HepG2 (cell line): ENCODE data around the gene UPK1A. TPM values are rescaled to one million over a fixed set of nuclear protein-coding genes. Genes with fewer than 3 reads are reported as not detected.

Experiments
- ARHGAP35 ChIP-seq: sonication (generic); formaldehyde crosslinking; IDR thresholded peaks from 2 replicates; pipeline ENCODE4 v1.9.0; 2022; ENCODE audit warnings: mild to moderate bottlenecking, inconsistent platforms, moderate library complexity, missing genetic modification reagents, borderline replicate concordance
- CHCHD3 ChIP-seq: sonication (generic); formaldehyde crosslinking; IDR thresholded peaks from 2 replicates; pipeline ENCODE4 v1.8.0; 2022; ENCODE audit warnings: mild to moderate bottlenecking, missing genetic modification reagents, moderate library complexity
- EEA1 ChIP-seq: sonication (generic); formaldehyde crosslinking; IDR thresholded peaks from 2 replicates; pipeline ENCODE4 v1.5.1; 2020; ENCODE audit warnings: mild to moderate bottlenecking, missing genetic modification reagents, borderline replicate concordance
- HDAC6 ChIP-seq: fragments of 200-600 bp; sonication (generic); IDR thresholded peaks from 2 replicates; pipeline ENCODE4 v1.7.0; 2017; ENCODE audit warnings: mild to moderate bottlenecking, antibody characterized with exemption, low read length, low read depth
- IKZF4 ChIP-seq: sonication (generic); formaldehyde crosslinking; IDR thresholded peaks from 2 replicates; pipeline ENCODE4 v1.5.1; 2020; ENCODE audit warnings: borderline replicate concordance, mild to moderate bottlenecking, low read depth, missing genetic modification reagents; ENCODE audit errors: not compliant biosample characterization
- KDM5B ChIP-seq: sonication (generic); formaldehyde crosslinking; IDR thresholded peaks from 2 replicates; pipeline ENCODE4 v1.4.0; 2020; ENCODE audit warnings: missing genetic modification reagents, mild to moderate bottlenecking, borderline replicate concordance
- KLF16 ChIP-seq, 2 experiments: sonication (generic) in 1 of 2; formaldehyde crosslinking in 1 of 2; IDR thresholded peaks; 2 replicates each; pipeline versions ENCODE4 v1.6.1 to v1.8.0; 2016 to 2023; ENCODE audit warnings: missing genetic modification reagents in 2 of 2, missing compliant biosample characterization in 1 of 2
- MTF1 ChIP-seq: sonication (generic); formaldehyde crosslinking; IDR thresholded peaks from 2 replicates; pipeline ENCODE4 v1.5.0; 2020; ENCODE audit warnings: missing genetic modification reagents
- TAF1 ChIP-seq: sonication (generic); formaldehyde crosslinking; IDR thresholded peaks from 2 replicates; pipeline ENCODE4 v1.4.0; 2020; ENCODE audit warnings: missing genetic modification reagents
- YEATS4 ChIP-seq: sonication (generic); formaldehyde crosslinking; IDR thresholded peaks from 2 replicates; pipeline ENCODE4 v1.4.0; 2020; ENCODE audit warnings: missing genetic modification reagents, borderline replicate concordance
- ZMYM3 ChIP-seq: sonication (generic); formaldehyde crosslinking; IDR thresholded peaks from 2 replicates; pipeline ENCODE4 v1.5.1; 2020; ENCODE audit warnings: mild to moderate bottlenecking, missing genetic modification reagents
- ZNF34 ChIP-seq: sonication (generic); formaldehyde crosslinking; IDR thresholded peaks from 2 replicates; pipeline ENCODE4 v1.4.0; 2020; ENCODE audit warnings: mild to moderate bottlenecking, missing genetic modification reagents, borderline replicate concordance
- ZNF678 ChIP-seq: sonication (generic); formaldehyde crosslinking; IDR thresholded peaks from 2 replicates; pipeline ENCODE4 v1.4.0; 2020; ENCODE audit warnings: mild to moderate bottlenecking, missing genetic modification reagents
- ZNF7 ChIP-seq: IDR thresholded peaks from 2 replicates; pipeline ENCODE4 v1.6.1; 2016; ENCODE audit warnings: missing biosample characterization, missing genetic modification reagents
- ZNF790 ChIP-seq: sonication (generic); formaldehyde crosslinking; IDR thresholded peaks from 2 replicates; pipeline ENCODE4 v1.8.0; 2022; ENCODE audit warnings: missing genetic modification reagents, mild to moderate bottlenecking, borderline replicate concordance
- ZNF839 ChIP-seq: sonication (generic); formaldehyde crosslinking; IDR thresholded peaks from 2 replicates; pipeline ENCODE4 v1.4.0; 2020; ENCODE audit warnings: missing genetic modification reagents, mild to moderate bottlenecking, borderline replicate concordance
- ZSCAN21 ChIP-seq: sonication (generic); formaldehyde crosslinking; IDR thresholded peaks from 2 replicates; pipeline ENCODE4 v1.8.0; 2022; ENCODE audit warnings: mild to moderate bottlenecking, missing genetic modification reagents, moderate library complexity, borderline replicate concordance
- polyA plus RNA-seq, 8 experiments: library from polyadenylated mRNA; depleted of rRNA in 3 of 8; stranded (reverse) in 7 of 8; unstranded in 1 of 8; fragments of >200 nt; fragmentation: Illumina TruSeq in 4 of 8; extraction: Trizol in 4 of 8; gene quantifications; 2 replicates each; pipeline versions ENCODE4 v1.2.1 to v1.2.3, GENCODE V29; 2011 to 2016; ENCODE audit warnings: low read depth in 4 of 8, missing spikeins in 1 of 8, mixed read lengths in 1 of 8; ENCODE audit not compliant: insufficient read depth in 1 of 8
- total RNA-seq, 5 experiments: library from RNA; depleted of rRNA; stranded (reverse); fragments of >200 nt; fragmentation: Illumina TruSeq; extraction: Trizol; gene quantifications; 2 replicates each; pipeline ENCODE4 v1.2.3, GENCODE V29; 2016; ENCODE audit warnings: low read depth in 1 of 5
- TF ChIP-seq, protein P1 (sequence below): sonication (generic); formaldehyde crosslinking; IDR thresholded peaks from 2 replicates; pipeline ENCODE4 v1.4.0; 2020; ENCODE audit warnings: missing genetic modification reagents
- TF ChIP-seq, protein P2 (sequence below): sonication (generic); formaldehyde crosslinking; IDR thresholded peaks from 2 replicates; pipeline ENCODE4 v1.8.1; 2022; ENCODE audit warnings: mild to moderate bottlenecking, missing genetic modification reagents
- TF ChIP-seq, protein P3 (sequence below): sonication (generic); formaldehyde crosslinking; IDR thresholded peaks from 2 replicates; pipeline ENCODE4 v1.4.0; 2020; ENCODE audit warnings: missing genetic modification reagents, mild to moderate bottlenecking, borderline replicate concordance

The UPK1A gene
- total and polyA plus RNA-seq, 2 of the 13 experiments (the other 11 are each of a cell fraction or from before 2014, with no cell fraction given) = 2.9 TPM; not detected in 1

DNA sequence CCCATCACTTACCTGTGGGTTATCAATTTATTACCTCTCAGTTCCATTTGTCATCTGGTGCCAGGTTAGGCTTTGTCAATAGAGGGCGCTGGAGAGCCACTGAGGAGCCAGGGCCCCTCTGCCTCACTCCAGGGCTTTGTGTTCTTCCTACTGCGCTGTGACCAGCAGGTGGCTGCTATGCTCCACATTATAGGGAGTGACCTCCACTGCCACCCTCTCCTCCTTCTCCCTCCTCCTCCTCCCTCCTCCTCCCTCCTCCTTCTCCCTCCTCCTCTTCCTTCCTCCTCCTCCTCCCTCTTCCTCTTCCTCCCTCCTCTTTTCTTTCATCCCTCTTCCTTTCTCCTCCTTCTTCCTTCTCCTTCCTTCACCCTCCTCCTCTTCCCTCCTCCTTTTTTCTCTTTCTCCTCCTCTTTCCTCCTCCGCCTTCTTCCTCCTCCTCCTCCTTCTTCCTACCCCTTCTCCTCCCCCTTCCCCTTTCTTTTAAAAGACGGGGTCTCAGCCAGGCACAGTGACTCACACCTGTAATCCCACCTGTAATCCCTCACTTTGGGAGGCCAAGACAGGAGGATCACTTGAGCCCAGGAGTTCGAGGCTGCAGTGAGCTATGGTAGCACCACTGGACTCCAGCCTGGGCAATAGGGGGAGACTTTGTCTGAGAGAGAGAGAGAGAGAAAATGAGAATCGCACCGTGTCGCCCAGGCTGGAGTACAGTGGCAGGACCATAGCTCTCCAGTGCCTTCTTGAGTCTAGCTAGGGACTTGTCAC lies 27.7 kb downstream of the UPK1A start (continued):
- TF ChIP-seq YEATS4 (CRISPR knock-in tag) (no peak), ZNF678 (CRISPR knock-in tag) (no peak), ZNF839 (CRISPR knock-in tag) (no peak), CHCHD3 (CRISPR knock-in tag) (no peak), ZSCAN21 (CRISPR knock-in tag) (no peak), ZMYM3 (CRISPR knock-in tag) (no peak), KLF16 (CRISPR knock-in tag; IDR thresholded peaks at IDR 0.05) (peak in 1 of 2 experiments; percentile 66; a peak in 1 of 4 replicates), ARHGAP35 (CRISPR knock-in tag) (no peak), ZNF790 (CRISPR knock-in tag) (no peak), ZNF7 (CRISPR knock-in tag) (no peak), EEA1 (CRISPR knock-in tag) (no peak), TAF1 (CRISPR knock-in tag) (no peak), HDAC6 (no peak), ZNF34 (no peak), IKZF4 (CRISPR knock-in tag) (no peak), MTF1 (CRISPR knock-in tag) (no peak), KDM5B (peak; percentile 33; the same call in 1 of the 2 replicates)
- TF ChIP-seq, protein P1, sequence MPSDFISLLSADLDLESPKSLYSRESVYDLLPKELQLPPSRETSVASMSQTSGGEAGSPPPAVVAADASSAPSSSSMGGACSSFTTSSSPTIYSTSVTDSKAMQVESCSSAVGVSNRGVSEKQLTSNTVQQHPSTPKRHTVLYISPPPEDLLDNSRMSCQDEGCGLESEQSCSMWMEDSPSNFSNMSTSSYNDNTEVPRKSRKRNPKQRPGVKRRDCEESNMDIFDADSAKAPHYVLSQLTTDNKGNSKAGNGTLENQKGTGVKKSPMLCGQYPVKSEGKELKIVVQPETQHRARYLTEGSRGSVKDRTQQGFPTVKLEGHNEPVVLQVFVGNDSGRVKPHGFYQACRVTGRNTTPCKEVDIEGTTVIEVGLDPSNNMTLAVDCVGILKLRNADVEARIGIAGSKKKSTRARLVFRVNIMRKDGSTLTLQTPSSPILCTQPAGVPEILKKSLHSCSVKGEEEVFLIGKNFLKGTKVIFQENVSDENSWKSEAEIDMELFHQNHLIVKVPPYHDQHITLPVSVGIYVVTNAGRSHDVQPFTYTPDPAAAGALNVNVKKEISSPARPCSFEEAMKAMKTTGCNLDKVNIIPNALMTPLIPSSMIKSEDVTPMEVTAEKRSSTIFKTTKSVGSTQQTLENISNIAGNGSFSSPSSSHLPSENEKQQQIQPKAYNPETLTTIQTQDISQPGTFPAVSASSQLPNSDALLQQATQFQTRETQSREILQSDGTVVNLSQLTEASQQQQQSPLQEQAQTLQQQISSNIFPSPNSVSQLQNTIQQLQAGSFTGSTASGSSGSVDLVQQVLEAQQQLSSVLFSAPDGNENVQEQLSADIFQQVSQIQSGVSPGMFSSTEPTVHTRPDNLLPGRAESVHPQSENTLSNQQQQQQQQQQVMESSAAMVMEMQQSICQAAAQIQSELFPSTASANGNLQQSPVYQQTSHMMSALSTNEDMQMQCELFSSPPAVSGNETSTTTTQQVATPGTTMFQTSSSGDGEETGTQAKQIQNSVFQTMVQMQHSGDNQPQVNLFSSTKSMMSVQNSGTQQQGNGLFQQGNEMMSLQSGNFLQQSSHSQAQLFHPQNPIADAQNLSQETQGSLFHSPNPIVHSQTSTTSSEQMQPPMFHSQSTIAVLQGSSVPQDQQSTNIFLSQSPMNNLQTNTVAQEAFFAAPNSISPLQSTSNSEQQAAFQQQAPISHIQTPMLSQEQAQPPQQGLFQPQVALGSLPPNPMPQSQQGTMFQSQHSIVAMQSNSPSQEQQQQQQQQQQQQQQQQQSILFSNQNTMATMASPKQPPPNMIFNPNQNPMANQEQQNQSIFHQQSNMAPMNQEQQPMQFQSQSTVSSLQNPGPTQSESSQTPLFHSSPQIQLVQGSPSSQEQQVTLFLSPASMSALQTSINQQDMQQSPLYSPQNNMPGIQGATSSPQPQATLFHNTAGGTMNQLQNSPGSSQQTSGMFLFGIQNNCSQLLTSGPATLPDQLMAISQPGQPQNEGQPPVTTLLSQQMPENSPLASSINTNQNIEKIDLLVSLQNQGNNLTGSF = no peak
- TF ChIP-seq, protein P2, sequence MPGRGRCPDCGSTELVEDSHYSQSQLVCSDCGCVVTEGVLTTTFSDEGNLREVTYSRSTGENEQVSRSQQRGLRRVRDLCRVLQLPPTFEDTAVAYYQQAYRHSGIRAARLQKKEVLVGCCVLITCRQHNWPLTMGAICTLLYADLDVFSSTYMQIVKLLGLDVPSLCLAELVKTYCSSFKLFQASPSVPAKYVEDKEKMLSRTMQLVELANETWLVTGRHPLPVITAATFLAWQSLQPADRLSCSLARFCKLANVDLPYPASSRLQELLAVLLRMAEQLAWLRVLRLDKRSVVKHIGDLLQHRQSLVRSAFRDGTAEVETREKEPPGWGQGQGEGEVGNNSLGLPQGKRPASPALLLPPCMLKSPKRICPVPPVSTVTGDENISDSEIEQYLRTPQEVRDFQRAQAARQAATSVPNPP (CRISPR knock-in tag) = no peak
- TF ChIP-seq, protein P3, sequence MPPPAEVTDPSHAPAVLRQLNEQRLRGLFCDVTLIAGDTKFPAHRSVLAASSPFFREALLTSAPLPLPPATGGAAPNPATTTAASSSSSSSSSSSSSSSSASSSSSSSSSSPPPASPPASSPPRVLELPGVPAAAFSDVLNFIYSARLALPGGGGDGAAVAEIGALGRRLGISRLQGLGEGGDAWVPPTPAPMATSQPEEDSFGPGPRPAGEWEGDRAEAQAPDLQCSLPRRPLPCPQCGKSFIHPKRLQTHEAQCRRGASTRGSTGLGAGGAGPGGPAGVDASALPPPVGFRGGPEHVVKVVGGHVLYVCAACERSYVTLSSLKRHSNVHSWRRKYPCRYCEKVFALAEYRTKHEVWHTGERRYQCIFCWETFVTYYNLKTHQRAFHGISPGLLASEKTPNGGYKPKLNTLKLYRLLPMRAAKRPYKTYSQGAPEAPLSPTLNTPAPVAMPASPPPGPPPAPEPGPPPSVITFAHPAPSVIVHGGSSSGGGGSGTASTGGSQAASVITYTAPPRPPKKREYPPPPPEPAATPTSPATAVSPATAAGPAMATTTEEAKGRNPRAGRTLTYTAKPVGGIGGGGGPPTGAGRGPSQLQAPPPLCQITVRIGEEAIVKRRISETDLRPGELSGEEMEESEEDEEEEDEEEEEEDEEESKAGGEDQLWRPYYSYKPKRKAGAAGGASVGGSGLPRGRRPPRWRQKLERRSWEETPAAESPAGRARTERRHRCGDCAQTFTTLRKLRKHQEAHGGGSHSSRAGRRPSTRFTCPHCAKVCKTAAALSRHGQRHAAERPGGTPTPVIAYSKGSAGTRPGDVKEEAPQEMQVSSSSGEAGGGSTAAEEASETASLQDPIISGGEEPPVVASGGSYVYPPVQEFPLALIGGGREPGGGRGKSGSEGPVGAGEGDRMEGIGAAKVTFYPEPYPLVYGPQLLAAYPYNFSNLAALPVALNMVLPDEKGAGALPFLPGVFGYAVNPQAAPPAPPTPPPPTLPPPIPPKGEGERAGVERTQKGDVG = no peak
